Chondrocyte (in vitro differentiated cells): ENCODE measurements around the gene TSPAN2. TPM values are rescaled to one million over a fixed set of nuclear protein-coding genes. Genes with fewer than 3 reads are reported as not detected.

Experiments used
- DNase-seq: peaks from one replicate; pipeline ENCODE4 v3.0.0; 2021; ENCODE audit warnings: mixed read lengths, low spot score
- H3K27ac Mint-ChIP-seq: one replicate; pipeline ENCODE4 v1.8.0; 2021; ENCODE audit warnings: mild to moderate bottlenecking, moderate library complexity, mixed read lengths; ENCODE audit not compliant: unreplicated experiment
- H3K27me3 Mint-ChIP-seq: 2 replicates; pipeline ENCODE4 v1.8.0; 2021; ENCODE audit warnings: low read depth, mixed read lengths
- H3K36me3 Mint-ChIP-seq: 2 replicates; pipeline ENCODE4 v1.8.0; 2021; ENCODE audit warnings: low read depth, mixed read lengths
- H3K4me1 Mint-ChIP-seq: 2 replicates; pipeline ENCODE4 v1.8.0; 2021; ENCODE audit warnings: low read depth, mild to moderate bottlenecking, mixed read lengths
- H3K4me3 Mint-ChIP-seq: one replicate; pipeline ENCODE4 v1.8.0; 2021; ENCODE audit warnings: mild to moderate bottlenecking, moderate library complexity, mixed read lengths; ENCODE audit not compliant: unreplicated experiment
- H3K9me3 Mint-ChIP-seq: 2 replicates; pipeline ENCODE4 v1.8.0; 2021; ENCODE audit warnings: low read depth, mixed read lengths
- CTCF ChIP-seq: fragments of 200-600 bp; sonication (generic); IDR thresholded peaks from 2 replicates; pipeline ENCODE4 v1.5.0; 2021; ENCODE audit warnings: antibody characterized with exemption, mild to moderate bottlenecking, moderate library complexity
- total RNA-seq: library from RNA; stranded (reverse); gene quantifications from 3 replicates; pipeline ENCODE4 v1.2.1, GENCODE V29; 2021

The TSPAN2 gene
- total RNA-seq, 1 donor from 2014 or later, result 218 TPM

GRCh38 chr1:115130786-115131185, 41.5 kb upstream of the TSPAN2 start:
- Mint-ChIP-seq H3K9me3 (peaks cover 12% of the 10 kb centered on the region), H3K4me1 (peaks cover 78% of the 10 kb centered on the region), H3K4me3 (no peak overlapping the region), H3K36me3 (peaks cover 3% of the 10 kb centered on the region), H3K27ac (peak overlapping the region; percentile 34), H3K27me3 (no peaks in the 10 kb centered on the region)
- no peak for DNase-seq
- TF ChIP-seq CTCF, result no peak

- no peak for DNase-seq
- peak overlapping the region; percentile 60 for H3K27ac Mint-ChIP-seq
- peaks cover 19% of the 10 kb centered on the region for H3K9me3 Mint-ChIP-seq
- H3K4me3 Mint-ChIP-seq, result no peak overlapping the region
- no peak for TF ChIP-seq CTCF
- H3K27me3 Mint-ChIP-seq, result no peaks in the 10 kb centered on the region
- H3K36me3 Mint-ChIP-seq, result peaks cover 8% of the 10 kb centered on the region
- H3K4me1 Mint-ChIP-seq, result peaks cover 65% of the 10 kb centered on the region
These were observed 39.9 kb upstream of the TSPAN2 start for GRCh38 chr1:115129071-115129640.

- peaks cover 10% of the 10 kb centered on the region for H3K36me3 Mint-ChIP-seq
- H3K9me3 Mint-ChIP-seq, result peaks cover 25% of the 10 kb centered on the region
- H3K27me3 Mint-ChIP-seq, result no peaks in the 10 kb centered on the region
- H3K4me1 Mint-ChIP-seq, result peaks cover 59% of the 10 kb centered on the region
- no peak for TF ChIP-seq CTCF
- H3K4me3 Mint-ChIP-seq, result no peak overlapping the region
- DNase-seq, result no peak
- no peak overlapping the region for H3K27ac Mint-ChIP-seq
These were observed 38.2 kb upstream of the TSPAN2 start for GRCh38 chr1:115127539-115127938.

- peaks cover 54% of the 10 kb centered on the region for H3K4me1 Mint-ChIP-seq
- no peak overlapping the region for H3K27ac Mint-ChIP-seq
- H3K27me3 Mint-ChIP-seq, result no peaks in the 10 kb centered on the region
- DNase-seq, result no peak
- no peak overlapping the region for H3K4me3 Mint-ChIP-seq
- TF ChIP-seq CTCF, result no peak
- H3K36me3 Mint-ChIP-seq, result peaks cover 13% of the 10 kb centered on the region
- H3K9me3 Mint-ChIP-seq, result peaks cover 32% of the 10 kb centered on the region
These were observed 37.2 kb upstream of the TSPAN2 start for GRCh38 chr1:115126516-115126915.

GRCh38 chr1:115123116-115123515, 33.8 kb upstream of the TSPAN2 start:
- Mint-ChIP-seq H3K27ac (peak overlapping the region; percentile 71), H3K4me1 (peaks cover 42% of the 10 kb centered on the region), H3K36me3 (peaks cover 17% of the 10 kb centered on the region), H3K4me3 (no peak overlapping the region), H3K27me3 (no peaks in the 10 kb centered on the region), H3K9me3 (peaks cover 44% of the 10 kb centered on the region)
- no peak for TF ChIP-seq CTCF
- DNase-seq, result no peak
